Sigmoid colon (tissue), 4 donors: ENCODE results near the gene SPOCK1.

Experiments used
- CTCF ChIP-seq, 4 experiments: fragments of 450-650 bp in 3 of 4; fragments of 200-600 bp in 1 of 4; IDR thresholded peaks; one replicate each; pipeline ENCODE4 v1.5.1; 2016 to 2019; ENCODE audit warnings: antibody characterized with exemption in 4 of 4, mild to moderate bottlenecking in 3 of 4, moderate library complexity in 2 of 4
- EP300 ChIP-seq, 4 donors: sonication (generic); formaldehyde crosslinking; IDR thresholded peaks; one replicate each; pipeline ENCODE4 v1.6.1; 2017; ENCODE audit warnings: antibody characterized with exemption in 4 of 4
- POLR2A ChIP-seq, 2 donors: fragments of 450-650 bp; IDR thresholded peaks; one replicate each; pipeline ENCODE4 v1.6.1; 2016; ENCODE audit warnings: antibody characterized with exemption in 2 of 2, mild to moderate bottlenecking in 2 of 2, moderate library complexity in 2 of 2

- TF ChIP-seq CTCF (IDR thresholded peaks at IDR 0.05) (no peak), POLR2A (IDR thresholded peaks at IDR 0.05) (no peak), EP300 (IDR thresholded peaks at IDR 0.05) (no peak)
Observed at GRCh38 chr5:137129886-137130680, 369.0 kb downstream of the SPOCK1 start.
